Hematopoietic multipotent progenitor cell treated with erythropoietin and hydrocortisone succinate and interleukin-3 and kit ligand, for 17 days (in vitro differentiated cells): ENCODE results near the gene ZNF592.

Experiments
- DNase-seq: peaks from one replicate; pipeline ENCODE4 v3.0.0-alpha.2; 2015; ENCODE audit warnings: low spot score

ZNF592 gene

GRCh38 chr15:84807228-84807627 lies 58.8 kb downstream of the ZNF592 start:
- no peak for DNase-seq

GRCh38 chr15:84810073-84810840 lies 61.9 kb downstream of the ZNF592 start:
- DNase-seq, result no peak

GRCh38 chr15:84811151-84811550 lies 62.8 kb downstream of the ZNF592 start:
- DNase-seq, result no peak

- no peak for DNase-seq
These were observed 63.4 kb downstream of the ZNF592 start for GRCh38 chr15:84811828-84812227.

- DNase-seq, result no peak
These were observed 64.5 kb downstream of the ZNF592 start for GRCh38 chr15:84812842-84813241.

GRCh38 chr15:84813435-84813834 lies 65.0 kb downstream of the ZNF592 start:
- no peak for DNase-seq

GRCh38 chr15:84813931-84814330 lies 65.5 kb downstream of the ZNF592 start:
- DNase-seq, result no peak

GRCh38 chr15:84814916-84815315 lies 66.5 kb downstream of the ZNF592 start:
- DNase-seq, result no peak

- no peak for DNase-seq
These were observed 68.5 kb downstream of the ZNF592 start, which contains the start of gene ALPK3 for GRCh38 chr15:84816694-84817465. Gene ALPK3, plus strand, starts transcription at chr15:84817356. Its CDS starts 97 bp downstream, at chr15:84817453.

GRCh38 chr15:84817466-84818081 lies 69.2 kb downstream of the ZNF592 start:
- no peak for DNase-seq

GRCh38 chr15:84818261-84819131 lies 70.1 kb downstream of the ZNF592 start:
- no peak for DNase-seq

GRCh38 chr15:84819291-84819768 lies 70.9 kb downstream of the ZNF592 start:
- DNase-seq, result no peak

GRCh38 chr15:84819791-84820190 lies 71.4 kb downstream of the ZNF592 start:
- DNase-seq, result no peak

- DNase-seq, result no peak
These were observed 73.2 kb downstream of the ZNF592 start for GRCh38 chr15:84821501-84822021.

GRCh38 chr15:84822653-84823281 lies 74.4 kb downstream of the ZNF592 start:
- no peak for DNase-seq

GRCh38 chr15:84823282-84823878 lies 75.0 kb downstream of the ZNF592 start:
- no peak for DNase-seq

- no peak for DNase-seq
These were observed 76.0 kb downstream of the ZNF592 start for GRCh38 chr15:84824260-84825007.

GRCh38 chr15:84826369-84826823 lies 78.0 kb downstream of the ZNF592 start:
- DNase-seq, result no peak

- no peak for DNase-seq
These were observed 78.9 kb downstream of the ZNF592 start for GRCh38 chr15:84827246-84827645.
